ENCODE measurements around the gene MACC1. TPM values are rescaled to one million over a fixed set of nuclear protein-coding genes. Genes with fewer than 3 reads are reported as not detected.

The MACC1 gene
- total and polyA plus RNA-seq, 4 donors, result 0.02 to 1.0 (median 0.50) TPM

- H3K36me3 ChIP-seq (ENCODE audit: control insufficient read depth in 4 of 4, insufficient read depth in 3 of 4, low read depth in 1 of 4, low read length in 3 of 4), result no peaks in the 10 kb centered on the region
Measured at GRCh38 chr7:20162665-20163064, 54.5 kb downstream of the MACC1 start.

More at GRCh38 chr7:20162665-20163064, 54.5 kb downstream of the MACC1 start:
- Histone ChIP-seq H3K9me3 (ENCODE audit: control insufficient read depth in 4 of 4, low read length in 3 of 4) (no peaks in the 10 kb centered on the region), H3K4me3 (ENCODE audit: low read depth in 1 of 3, low read length in 3 of 3) (no peak overlapping the region), H3K27me3 (ENCODE audit: control insufficient read depth in 4 of 4, insufficient read depth in 4 of 4, low read length in 3 of 4) (no peaks in the 10 kb centered on the region), H3K9ac (ENCODE audit: low read depth in 1 of 2, low read length in 2 of 2) (no peak overlapping the region), H3K4me1 (ENCODE audit: control insufficient read depth in 4 of 4, insufficient read depth in 4 of 4, low read length in 3 of 4) (no peaks in the 10 kb centered on the region), H3K27ac (ENCODE audit: low read depth in 1 of 2, low read length in 2 of 2) (no peak overlapping the region)
- WGBS, result 69% methylated on average over 1 of the region's 1 CpG
- no peak for DNase-seq (ENCODE audit: low spot score)
- TF ChIP-seq CTCF (IDR thresholded peaks at IDR 0.05; ENCODE audit: low read depth, low read length, missing input control) (no peak), ATF3 (IDR thresholded peaks at IDR 0.05) (no peak), RXRA (IDR thresholded peaks at IDR 0.05) (no peak), TAF1 (conservative IDR thresholded peaks at IDR 0.05) (no peak), FOXA2 (IDR thresholded peaks at IDR 0.05) (no peak), ZBTB33 (IDR thresholded peaks at IDR 0.05) (no peak), REST (IDR thresholded peaks at IDR 0.05) (no peak), GABPA (IDR thresholded peaks at IDR 0.05 in 1 of 2, conservative IDR thresholded peaks at IDR 0.05 in 1 of 2) (no peak)

All from liver (tissue), 9 donors.